HAP-1 (cell line): Measurements from ENCODE around the gene TJP3.
"Not testable (repeated sequence)": the region's sequence is repeated elsewhere in the genome, so short reads cannot be mapped to it uniquely, and the experiment has no call there.

ENCODE experiments used
- DNase-seq, 2 experiments: peaks; one replicate each; pipeline ENCODE4 v3.0.0-alpha.2; 2016 to 2020; ENCODE audit warnings: low spot score in 2 of 2
- H3K27me3 ChIP-seq: fragments of 250-450 bp; sonication (Bioruptor Pico); 2 replicates; pipeline ENCODE4 v1.5.1; 2020; ENCODE audit warnings: low read depth, mild to moderate bottlenecking, moderate library complexity
- H3K36me3 ChIP-seq: fragments of 250-450 bp; sonication (Bioruptor Pico); replicated peaks from 2 replicates; pipeline ENCODE4 v1.5.1; 2020; ENCODE audit warnings: mild to moderate bottlenecking
- H3K4me1 ChIP-seq: fragments of 250-450 bp; sonication (Bioruptor Pico); 2 replicates; pipeline ENCODE4 v1.5.1; 2020; ENCODE audit warnings: mild to moderate bottlenecking
- H3K4me3 ChIP-seq: fragments of 250-450 bp; sonication (Bioruptor Pico); 2 replicates; pipeline ENCODE4 v1.5.1; 2020; ENCODE audit warnings: mild to moderate bottlenecking, moderate library complexity
- H3K9me3 ChIP-seq: fragments of 250-450 bp; sonication (Bioruptor Pico); 2 replicates; pipeline ENCODE4 v1.5.1; 2020; ENCODE audit warnings: mild to moderate bottlenecking, moderate library complexity
- in situ Hi-C: fragments of 300-500 bp; cut with MboI; formaldehyde crosslinking; loops from 3 replicates; pipeline ENCODE4 v1.14.3; 2020; ENCODE audit warnings: low sequenced_read_pairs, inconsistent platforms, mixed read lengths

The TJP3 gene, protein sequence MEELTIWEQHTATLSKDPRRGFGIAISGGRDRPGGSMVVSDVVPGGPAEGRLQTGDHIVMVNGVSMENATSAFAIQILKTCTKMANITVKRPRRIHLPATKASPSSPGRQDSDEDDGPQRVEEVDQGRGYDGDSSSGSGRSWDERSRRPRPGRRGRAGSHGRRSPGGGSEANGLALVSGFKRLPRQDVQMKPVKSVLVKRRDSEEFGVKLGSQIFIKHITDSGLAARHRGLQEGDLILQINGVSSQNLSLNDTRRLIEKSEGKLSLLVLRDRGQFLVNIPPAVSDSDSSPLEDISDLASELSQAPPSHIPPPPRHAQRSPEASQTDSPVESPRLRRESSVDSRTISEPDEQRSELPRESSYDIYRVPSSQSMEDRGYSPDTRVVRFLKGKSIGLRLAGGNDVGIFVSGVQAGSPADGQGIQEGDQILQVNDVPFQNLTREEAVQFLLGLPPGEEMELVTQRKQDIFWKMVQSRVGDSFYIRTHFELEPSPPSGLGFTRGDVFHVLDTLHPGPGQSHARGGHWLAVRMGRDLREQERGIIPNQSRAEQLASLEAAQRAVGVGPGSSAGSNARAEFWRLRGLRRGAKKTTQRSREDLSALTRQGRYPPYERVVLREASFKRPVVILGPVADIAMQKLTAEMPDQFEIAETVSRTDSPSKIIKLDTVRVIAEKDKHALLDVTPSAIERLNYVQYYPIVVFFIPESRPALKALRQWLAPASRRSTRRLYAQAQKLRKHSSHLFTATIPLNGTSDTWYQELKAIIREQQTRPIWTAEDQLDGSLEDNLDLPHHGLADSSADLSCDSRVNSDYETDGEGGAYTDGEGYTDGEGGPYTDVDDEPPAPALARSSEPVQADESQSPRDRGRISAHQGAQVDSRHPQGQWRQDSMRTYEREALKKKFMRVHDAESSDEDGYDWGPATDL

DNA sequence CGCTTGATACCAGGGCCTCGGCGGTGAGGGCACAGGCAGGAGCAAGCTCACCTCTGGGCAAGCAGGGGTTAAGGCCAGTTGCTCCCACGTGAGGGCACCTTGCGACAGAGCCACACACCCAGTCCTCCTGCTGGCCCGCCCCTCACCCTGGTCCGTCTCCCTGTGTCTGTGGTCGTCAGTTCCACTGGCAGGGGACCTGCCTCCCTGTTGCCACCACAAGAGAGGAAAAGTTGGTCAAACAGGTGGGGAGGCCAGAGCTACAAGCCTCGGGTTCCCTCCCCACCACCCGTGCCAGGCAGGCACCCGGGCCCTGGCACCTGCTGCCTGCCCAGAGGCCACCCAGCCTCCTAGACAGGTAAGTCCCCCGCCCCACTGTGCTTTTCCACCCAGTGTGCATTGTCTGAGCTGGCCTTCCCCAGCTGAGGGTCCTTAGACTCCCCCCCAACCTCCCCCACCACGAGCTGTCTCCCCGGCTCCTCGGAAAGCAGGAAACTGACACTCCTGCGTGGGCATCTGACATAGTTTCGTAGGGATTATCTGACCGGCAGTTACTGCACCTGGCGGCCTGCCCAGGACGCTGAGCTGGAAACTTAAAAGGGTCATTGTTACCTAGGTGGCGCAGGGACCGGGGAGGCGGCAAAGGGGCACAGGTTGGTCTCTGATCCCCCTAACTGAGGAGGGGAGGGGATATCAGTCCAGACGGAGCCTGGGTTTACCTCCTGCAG lies at the start of gene TJP3:
TSS of gene TJP3 (plus strand) at position 178 of the 725 bp plus-strand sequence. CDS start 20,049 bp downstream, outside the sequence.
- Histone ChIP-seq H3K4me1 (peaks cover 4% of the 10 kb centered on the region; the same call in 1 of the 2 replicates), H3K27me3 (no peaks in the 10 kb centered on the region), H3K36me3 (no peaks in the 10 kb centered on the region), H3K4me3 (no peak within 1 kb of the TSS), H3K9me3 (no peaks in the 10 kb centered on the region)
- in situ Hi-C loops: no loop called here
- peak in 1 of 2 experiments; percentile 45 for DNase-seq

DNA sequence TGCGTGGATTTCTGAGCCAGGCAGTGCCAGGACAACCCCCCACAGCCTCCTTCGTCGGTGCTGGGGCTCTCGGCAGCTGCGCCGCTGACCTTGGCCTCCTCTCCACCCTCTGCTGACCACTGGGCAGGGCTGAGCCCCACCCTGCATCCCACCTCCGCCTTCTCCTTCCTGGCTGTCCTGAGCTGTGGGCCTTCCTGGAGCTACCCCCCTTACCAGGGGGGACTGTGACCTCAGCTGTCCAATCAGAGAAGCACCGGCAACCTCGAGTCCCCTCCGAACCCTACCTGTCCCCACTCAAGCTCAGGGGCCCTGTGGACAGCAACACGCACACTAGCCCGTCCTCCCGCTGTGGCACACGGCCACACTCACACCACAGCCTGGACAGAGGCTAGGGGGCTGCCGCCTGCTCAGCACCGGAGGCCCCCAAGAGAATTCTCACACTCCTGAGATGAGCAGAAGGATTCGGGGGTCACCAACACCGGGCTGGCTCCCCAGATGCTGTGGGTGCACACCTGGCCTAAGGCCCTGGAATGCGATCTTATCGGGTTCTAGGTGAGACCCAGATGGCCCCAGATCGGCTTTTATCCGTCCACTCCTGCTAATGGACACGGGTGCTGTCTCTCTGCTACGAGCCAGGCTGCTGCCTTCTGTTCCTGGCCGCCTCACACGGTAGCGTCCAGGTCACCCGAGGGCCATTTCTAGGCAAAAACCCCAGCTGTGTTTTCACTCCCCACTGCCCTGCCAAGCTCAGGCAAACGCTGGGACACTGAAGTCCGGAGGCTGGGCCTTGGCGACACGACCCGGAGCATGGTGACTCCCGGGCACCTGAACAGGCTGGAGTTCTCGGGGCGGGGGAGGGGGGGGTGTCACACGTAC lies 49.1 kb upstream of the TJP3 start:
- Histone ChIP-seq H3K9me3 (no peaks in the 10 kb centered on the region), H3K36me3 (peaks cover 11% of the 10 kb centered on the region), H3K4me3 (no peak overlapping the region), H3K4me1 (no peaks in the 10 kb centered on the region), H3K27me3 (no peaks in the 10 kb centered on the region)
- no peak for DNase-seq
- in situ Hi-C loops: no loop called here

DNA sequence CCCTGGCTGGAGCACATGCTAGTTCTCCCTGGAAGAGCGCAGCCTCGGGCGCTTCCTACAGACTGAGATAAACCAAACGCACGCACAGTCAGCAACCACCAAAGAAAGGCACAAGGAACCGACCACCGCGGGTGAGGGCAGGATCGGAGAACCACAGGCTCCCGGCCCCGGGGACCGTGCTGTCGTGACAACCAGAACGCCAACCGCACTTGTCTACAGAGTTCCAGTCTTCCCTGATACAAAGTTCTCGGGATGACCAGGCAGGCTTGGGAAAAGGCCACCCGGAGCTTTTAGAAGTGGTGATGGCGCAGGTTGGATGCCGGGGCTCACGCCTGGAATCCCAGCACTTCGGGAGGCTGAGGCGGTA lies 48.5 kb upstream of the TJP3 start:
- in situ Hi-C loops: no loop called here
- H3K36me3 ChIP-seq: peaks cover 11% of the 10 kb centered on the region

DNA sequence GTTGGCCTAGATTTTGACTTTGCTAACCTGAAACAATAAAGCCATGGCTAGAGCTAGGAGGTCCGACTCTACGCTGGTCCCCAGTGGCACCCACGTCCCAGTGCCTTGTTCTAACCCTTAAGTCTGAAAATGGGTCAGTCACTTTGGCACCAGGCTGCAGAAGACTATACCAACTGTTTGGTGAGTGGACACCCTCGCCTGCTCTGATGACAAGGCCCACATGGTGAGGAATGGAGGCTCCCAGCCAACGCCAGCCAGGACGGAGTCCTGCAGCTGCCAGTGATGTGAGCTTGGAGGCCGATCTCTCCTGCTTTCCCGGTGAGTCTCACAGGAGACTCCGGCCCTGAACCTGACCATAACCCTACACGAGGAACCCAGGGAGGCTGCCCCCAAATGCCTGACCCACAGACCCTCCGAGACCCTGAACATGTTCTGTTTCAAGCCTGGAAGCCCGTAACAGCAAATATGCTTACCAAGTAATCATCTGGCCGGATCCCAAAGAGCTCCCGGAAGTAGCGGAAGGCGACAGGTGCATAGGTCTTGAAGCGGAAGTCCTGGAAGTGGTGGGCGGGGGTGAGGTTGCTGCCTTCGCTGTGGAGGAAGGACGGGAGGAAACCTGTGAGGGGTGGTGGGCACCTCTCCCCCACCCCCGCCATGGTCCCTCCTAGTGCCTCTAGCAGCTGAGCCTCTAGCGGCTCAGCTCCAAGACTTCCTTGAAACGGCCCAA lies 47.5 kb upstream of the TJP3 start:
- Histone ChIP-seq H3K4me1 (no peaks in the 10 kb centered on the region), H3K9me3 (no peaks in the 10 kb centered on the region), H3K36me3 (peaks cover 11% of the 10 kb centered on the region), H3K4me3 (no peak overlapping the region), H3K27me3 (no peaks in the 10 kb centered on the region)
- no peak for DNase-seq
- in situ Hi-C loops: no loop called here

More for the DNA sequence above, 48.5 kb upstream of the TJP3 start:
- H3K9me3 ChIP-seq: no peaks in the 10 kb centered on the region
- no peaks in the 10 kb centered on the region for H3K4me1 ChIP-seq
- no peaks in the 10 kb centered on the region for H3K27me3 ChIP-seq
- no peak overlapping the region for H3K4me3 ChIP-seq
- no peak for DNase-seq

DNA sequence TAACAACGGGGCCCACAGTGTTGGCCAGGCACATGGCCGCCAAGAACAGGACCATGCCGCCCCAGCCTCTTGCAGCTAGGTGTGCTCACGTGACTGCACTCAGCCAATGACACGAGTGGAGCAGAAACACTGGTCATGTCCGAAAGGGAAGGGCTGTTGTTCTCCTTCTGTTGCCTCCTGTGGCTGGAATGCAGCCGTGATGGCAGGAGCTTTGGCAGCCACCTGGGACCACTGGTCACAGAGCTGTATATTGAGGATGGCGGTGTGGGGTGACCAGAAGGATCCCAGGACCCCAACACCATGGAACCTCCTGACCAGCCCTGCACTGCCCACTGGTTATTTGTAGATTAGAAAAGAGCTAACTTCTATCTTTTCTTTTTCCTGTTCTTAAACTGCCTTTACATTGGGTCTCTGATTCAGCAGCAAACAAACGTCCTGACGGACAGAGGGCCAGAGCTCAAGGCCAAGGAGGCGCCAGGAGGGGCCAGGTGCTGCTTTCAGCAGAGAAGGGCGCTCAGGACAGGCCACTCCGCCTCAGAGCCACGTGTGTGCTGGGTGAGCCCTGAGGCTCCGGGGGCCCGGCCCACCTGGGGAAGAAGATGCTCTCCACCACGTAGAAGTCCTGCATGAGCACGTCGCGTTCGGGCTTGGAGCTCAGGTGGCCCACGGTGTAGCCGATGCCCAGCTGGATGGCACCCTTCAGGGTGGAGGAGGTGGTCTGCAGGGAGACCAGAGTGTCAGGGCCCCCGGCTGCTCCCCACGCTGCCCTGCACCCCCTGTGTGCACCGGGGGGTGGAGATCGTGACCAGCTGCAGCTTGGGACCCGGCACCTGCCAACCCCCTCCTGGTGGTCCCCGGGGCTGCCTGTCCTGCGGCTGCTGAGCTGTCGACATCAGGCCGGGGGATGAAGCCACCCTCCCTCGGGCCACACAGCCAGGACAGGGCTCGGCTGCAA lies 46.6 kb upstream of the TJP3 start:
- no peak for DNase-seq
- no peaks in the 10 kb centered on the region for H3K4me1 ChIP-seq
- no peak overlapping the region for H3K4me3 ChIP-seq
- in situ Hi-C loops: no loop called here
- peaks cover 11% of the 10 kb centered on the region for H3K36me3 ChIP-seq
- H3K27me3 ChIP-seq: no peaks in the 10 kb centered on the region
- H3K9me3 ChIP-seq: no peaks in the 10 kb centered on the region

DNA sequence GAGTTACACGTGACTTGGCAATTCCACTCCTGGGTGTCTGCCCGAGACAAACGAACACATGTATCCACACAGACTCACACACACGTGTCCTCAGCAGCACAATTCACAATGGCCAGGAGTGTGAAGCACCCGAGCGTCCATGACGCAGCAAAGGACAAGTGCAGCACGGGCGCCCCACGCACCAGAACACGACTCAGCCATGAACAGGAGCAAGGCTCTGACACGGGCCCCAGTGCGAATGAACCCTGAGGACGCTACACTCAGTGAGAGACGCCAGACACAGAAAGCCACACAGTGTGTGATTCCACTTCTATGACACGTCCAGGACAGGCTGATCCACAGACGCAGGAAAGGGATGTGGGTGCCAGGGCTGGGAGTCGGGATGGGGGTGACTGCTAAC lies 44.3 kb upstream of the TJP3 start:
- Histone ChIP-seq H3K9me3 (no peaks in the 10 kb centered on the region), H3K36me3 (peaks cover 4% of the 10 kb centered on the region; the same call in 1 of the 2 replicates), H3K4me3 (no peak overlapping the region), H3K4me1 (no peaks in the 10 kb centered on the region), H3K27me3 (no peaks in the 10 kb centered on the region)
- in situ Hi-C loops: no loop called here
- DNase-seq: no peak

DNA sequence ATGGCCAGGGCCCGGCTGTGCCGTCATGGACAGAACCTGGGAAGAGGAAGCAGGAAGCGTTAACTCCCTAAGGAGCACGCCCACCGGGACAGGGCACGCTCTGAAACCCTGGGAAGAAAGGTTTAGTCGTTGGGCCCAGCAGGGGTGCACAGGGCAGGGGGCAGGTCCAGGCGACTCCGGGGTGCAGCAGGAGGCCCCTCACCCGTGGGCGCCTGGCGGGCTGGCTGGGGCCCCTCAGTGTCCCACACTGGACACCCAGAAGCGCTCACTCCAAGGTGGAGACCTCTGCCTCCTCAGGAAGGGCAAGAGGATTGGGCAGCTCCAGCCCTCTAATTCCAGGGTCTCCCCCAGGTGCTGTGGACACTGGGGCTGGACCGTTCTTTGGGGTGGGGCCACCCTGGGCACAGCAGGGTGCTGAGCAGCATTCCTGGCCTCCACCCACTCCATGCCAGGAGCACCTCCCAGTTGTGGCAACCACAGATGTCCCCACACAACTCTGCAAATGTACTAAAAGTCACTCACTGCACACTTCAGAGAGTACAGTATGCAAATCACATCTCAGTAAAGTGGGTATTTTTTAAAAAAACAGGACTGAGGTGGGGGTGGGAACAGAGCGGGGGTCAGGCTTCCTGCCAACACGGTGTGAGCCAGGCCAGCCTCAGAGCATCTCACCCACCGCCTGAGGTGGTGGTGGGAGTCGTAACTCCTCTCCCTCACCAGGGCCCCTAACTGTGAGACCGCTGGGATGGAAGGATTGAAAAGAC lies 43.1 kb upstream of the TJP3 start:
- Histone ChIP-seq H3K27me3 (no peaks in the 10 kb centered on the region), H3K36me3 (peaks cover 4% of the 10 kb centered on the region; the same call in 1 of the 2 replicates), H3K4me1 (no peaks in the 10 kb centered on the region), H3K4me3 (no peak overlapping the region), H3K9me3 (no peaks in the 10 kb centered on the region)
- in situ Hi-C loops: no loop called here
- no peak for DNase-seq

DNA sequence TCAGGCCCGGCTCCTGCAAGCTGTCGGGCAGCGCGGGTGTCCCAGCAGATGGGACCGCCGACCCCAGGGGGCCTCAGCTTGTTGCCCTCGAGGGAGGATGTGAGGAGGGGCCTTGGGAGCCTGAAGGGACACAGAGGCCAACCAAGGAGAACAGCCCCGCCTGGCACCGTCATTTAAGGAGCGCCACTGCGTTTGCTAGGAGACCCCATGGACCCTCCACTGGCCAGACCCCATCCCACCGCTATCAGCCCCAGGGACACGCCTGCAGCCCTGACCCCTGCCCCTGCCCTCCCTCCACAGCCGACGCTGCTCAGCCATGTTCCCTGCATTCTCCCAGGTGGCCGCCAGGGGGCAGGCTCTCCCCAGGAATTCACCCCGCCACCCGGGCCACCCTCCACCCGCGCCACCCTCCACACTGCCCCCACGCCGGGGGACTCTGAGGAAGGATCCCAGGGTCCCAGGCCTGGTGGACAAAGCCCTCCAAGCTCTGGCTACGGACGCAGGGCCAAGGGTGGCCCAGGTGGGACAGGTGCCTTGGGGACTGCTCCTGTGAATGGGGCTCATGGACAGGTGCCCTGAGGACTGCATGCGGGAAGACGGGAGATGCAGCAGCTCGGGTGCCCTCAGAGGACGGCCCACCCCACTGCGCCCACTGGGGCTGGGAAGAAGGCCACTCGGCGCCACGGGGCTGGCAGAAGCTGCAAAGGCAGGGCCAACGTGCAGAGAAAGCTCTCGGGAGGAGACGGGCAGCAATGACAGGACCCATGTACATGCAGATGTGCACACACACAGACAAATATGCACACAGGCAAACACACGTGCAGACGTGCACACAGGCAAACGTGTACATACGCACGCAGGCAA lies 42.3 kb upstream of the TJP3 start:
- in situ Hi-C loops: no loop called here
- H3K36me3 ChIP-seq: peaks cover 4% of the 10 kb centered on the region; the same call in 1 of the 2 replicates
- H3K4me3 ChIP-seq: no peak overlapping the region
- H3K4me1 ChIP-seq: no peaks in the 10 kb centered on the region
- no peaks in the 10 kb centered on the region for H3K9me3 ChIP-seq
- no peaks in the 10 kb centered on the region for H3K27me3 ChIP-seq
- peak; percentile 16 to 81 for DNase-seq

DNA sequence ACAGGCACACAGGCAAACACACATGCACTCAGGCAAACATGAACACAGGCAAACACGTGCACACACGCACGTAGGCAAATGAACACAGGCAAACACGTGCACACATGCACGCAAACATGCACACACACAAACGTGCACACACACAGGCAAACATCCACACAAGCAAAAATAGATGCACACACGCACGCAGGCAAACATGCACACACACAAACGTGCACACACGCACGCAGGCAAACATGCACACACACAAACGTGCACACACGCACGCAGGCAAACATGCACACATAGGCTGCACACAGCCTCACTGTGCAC lies 41.7 kb upstream of the TJP3 start:
- H3K4me3 ChIP-seq, H3K27me3 ChIP-seq, DNase-seq, H3K9me3 ChIP-seq, in situ Hi-C loops, H3K36me3 ChIP-seq, H3K4me1 ChIP-seq: not testable (repeated sequence)

DNA sequence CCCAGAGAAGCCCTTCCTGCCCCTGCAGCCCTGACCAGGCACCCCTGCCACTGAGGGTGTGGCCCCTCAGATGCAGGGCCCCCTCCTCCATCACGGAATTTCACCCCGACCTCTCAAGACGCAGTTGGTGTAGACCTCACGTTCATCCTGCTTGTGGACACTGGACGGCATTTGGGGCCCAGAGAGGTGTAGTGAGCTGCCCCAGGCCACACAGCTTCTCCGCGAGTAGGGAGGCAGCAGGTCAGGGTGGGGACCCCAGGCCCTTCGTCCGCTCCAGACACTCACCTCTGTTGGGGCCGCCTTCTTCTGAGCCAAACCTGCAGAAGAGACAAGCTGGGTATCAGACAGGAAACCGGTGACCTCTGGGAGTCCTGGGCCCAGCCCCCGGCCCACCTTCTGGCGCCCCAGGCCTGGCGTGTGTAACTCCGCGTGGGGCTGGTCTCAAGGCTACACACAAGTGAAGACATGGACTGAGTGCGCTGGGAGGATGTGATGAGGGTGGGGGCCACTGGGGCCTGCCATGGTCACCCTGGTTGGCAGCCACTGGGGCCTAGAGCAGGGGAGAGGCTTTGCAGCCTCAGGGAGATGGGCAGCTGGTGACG lies 41.0 kb upstream of the TJP3 start:
- in situ Hi-C loops: no loop called here
- Histone ChIP-seq H3K27me3 (no peaks in the 10 kb centered on the region), H3K4me1 (no peaks in the 10 kb centered on the region), H3K36me3 (peaks cover 4% of the 10 kb centered on the region; the same call in 1 of the 2 replicates), H3K9me3 (no peaks in the 10 kb centered on the region), H3K4me3 (no peak overlapping the region)
- no peak for DNase-seq
